ENCODE data around the gene PERM1. TPM values are rescaled to one million over a fixed set of nuclear protein-coding genes. Genes with fewer than 3 reads are reported as not detected.
"Not testable (repeated sequence)": the region's sequence is repeated elsewhere in the genome, so short reads cannot be mapped to it uniquely, and the experiment has no call there.

Gene PERM1
- total RNA-seq, 1 donor: 0.43 TPM

DNA sequence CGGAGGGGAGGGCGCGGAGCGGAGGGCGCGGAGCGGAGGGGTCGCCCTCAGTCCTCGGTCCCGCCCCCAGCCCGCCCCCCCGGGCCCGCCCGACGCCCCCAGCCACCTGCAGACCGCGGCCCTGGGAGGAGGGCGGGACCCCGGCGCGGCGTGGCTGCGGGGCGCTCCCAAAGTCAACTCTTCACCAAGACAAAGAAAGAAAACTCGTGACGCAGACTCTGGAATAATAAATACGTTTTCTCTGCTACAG lies 16.8 kb upstream of the PERM1 start:
- TF ChIP-seq, protein P1, sequence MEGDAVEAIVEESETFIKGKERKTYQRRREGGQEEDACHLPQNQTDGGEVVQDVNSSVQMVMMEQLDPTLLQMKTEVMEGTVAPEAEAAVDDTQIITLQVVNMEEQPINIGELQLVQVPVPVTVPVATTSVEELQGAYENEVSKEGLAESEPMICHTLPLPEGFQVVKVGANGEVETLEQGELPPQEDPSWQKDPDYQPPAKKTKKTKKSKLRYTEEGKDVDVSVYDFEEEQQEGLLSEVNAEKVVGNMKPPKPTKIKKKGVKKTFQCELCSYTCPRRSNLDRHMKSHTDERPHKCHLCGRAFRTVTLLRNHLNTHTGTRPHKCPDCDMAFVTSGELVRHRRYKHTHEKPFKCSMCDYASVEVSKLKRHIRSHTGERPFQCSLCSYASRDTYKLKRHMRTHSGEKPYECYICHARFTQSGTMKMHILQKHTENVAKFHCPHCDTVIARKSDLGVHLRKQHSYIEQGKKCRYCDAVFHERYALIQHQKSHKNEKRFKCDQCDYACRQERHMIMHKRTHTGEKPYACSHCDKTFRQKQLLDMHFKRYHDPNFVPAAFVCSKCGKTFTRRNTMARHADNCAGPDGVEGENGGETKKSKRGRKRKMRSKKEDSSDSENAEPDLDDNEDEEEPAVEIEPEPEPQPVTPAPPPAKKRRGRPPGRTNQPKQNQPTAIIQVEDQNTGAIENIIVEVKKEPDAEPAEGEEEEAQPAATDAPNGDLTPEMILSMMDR (IDR thresholded peaks at IDR 0.05; ENCODE audit: insufficient read depth, low read depth, low read length): no peak
- peak overlapping the region; percentile 58 for H3K4me3 ChIP-seq (ENCODE audit: low read depth, low read length)
- DNase-seq (ENCODE audit: low read depth): no peak

DNA sequence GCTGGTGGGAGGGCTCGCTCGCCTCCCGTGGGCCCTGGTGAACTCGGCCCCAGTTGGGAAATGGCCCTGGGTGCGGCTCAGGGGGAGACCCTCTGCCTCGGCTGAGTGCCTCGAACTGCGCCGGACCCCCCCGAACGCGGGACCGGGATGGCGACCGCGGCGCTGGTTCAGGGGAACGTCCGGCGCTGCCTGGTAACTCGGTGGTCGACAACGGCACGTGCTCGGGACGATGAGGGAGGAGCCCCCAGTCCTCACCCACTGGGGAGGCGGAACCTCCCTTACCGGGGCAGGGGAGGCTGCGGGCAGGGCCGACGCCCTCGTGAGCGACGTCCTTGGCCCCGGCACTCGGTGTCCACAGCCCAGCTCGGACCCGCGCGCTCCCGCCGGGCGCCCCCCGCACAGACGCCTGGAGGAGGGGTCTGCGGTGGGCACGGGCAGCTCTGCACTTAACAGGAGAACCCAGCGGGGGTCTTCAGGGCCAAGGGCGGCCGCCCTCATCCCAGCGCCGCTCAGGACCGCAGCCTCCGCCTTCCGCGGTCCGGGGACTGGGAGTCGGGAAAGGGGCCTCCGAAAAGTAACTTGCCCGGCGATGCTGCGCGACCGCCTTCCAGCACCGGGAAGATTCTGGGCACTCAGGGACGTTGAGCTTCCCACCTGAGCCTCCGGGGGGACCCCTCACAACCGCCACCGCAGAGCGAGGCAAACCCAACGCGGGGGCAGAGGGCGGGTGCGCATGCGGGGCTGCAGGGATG lies 16.3 kb upstream of the PERM1 start:
- DNase-seq (ENCODE audit: low read depth): no peak
- TF ChIP-seq, protein P1 (IDR thresholded peaks at IDR 0.05; ENCODE audit: insufficient read depth, low read depth, low read length): no peak
- peak overlapping the region; percentile 25 for H3K4me3 ChIP-seq (ENCODE audit: low read depth, low read length)

DNA sequence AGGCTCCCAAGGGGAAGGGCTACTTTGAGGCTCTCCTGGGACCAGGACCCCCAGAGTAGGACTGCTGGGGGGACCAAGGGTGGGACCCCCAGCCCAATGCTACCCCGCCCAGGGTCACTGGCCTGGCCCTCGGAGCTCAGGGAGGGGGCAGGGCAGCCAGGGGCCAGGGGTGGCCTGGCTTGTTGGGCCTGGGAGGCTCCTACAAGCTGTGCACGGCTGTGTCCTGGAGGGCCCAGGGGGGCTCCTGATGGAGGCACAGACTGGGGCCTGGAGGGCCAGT lies 15.8 kb upstream of the PERM1 start:
- no peak for DNase-seq (ENCODE audit: low read depth)
- TF ChIP-seq, protein P1 (IDR thresholded peaks at IDR 0.05; ENCODE audit: insufficient read depth, low read depth, low read length): no peak
- H3K4me3 ChIP-seq (ENCODE audit: low read depth, low read length): no peak overlapping the region

DNA sequence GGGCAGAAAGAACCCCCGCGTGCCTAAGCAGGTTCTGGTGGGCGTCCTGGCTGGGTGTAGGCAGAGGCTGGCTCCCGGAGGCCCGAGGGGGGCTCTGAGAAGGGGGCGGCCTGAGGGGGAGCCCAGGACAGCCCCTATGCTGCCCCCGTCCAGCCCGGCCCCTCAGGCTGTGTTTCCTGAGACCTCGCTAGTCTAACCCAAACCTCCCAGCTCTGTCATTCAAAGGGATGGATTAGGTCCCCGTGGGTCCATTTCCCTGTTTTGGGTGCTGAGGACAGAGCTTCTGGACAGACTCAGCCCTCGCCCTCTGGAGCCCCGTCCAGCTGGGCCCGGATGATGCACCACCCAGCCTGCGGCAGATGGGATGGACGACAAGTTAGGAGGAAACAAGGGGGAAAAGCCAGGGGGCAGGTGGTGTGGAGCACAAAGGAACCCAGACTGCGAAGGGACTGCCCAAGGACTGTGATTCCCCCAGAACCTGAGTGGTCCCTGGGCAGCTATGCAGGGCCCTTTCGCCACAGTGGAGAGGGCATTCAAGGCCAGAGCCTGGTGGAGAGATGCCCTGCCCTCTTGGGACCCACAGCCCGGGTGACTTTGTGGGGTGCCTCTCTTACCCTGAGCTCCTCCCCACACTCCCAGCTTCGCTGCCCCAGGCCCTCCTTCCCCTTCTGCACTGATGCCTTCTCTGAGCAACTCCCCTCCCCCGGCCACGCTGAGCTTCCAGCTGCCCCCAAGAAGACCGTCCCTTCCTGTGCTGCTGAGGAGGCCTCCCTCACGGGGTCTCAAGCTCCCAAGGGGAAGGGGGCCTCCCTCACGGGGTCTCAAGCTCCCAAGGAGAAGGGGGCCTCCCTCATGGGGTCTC lies 15.2 kb upstream of the PERM1 start:
- TF ChIP-seq, protein P1 (IDR thresholded peaks at IDR 0.05; ENCODE audit: insufficient read depth, low read depth, low read length): no peak
- no peak for DNase-seq (ENCODE audit: low read depth)
- no peak overlapping the region for H3K4me3 ChIP-seq (ENCODE audit: low read depth, low read length)

DNA sequence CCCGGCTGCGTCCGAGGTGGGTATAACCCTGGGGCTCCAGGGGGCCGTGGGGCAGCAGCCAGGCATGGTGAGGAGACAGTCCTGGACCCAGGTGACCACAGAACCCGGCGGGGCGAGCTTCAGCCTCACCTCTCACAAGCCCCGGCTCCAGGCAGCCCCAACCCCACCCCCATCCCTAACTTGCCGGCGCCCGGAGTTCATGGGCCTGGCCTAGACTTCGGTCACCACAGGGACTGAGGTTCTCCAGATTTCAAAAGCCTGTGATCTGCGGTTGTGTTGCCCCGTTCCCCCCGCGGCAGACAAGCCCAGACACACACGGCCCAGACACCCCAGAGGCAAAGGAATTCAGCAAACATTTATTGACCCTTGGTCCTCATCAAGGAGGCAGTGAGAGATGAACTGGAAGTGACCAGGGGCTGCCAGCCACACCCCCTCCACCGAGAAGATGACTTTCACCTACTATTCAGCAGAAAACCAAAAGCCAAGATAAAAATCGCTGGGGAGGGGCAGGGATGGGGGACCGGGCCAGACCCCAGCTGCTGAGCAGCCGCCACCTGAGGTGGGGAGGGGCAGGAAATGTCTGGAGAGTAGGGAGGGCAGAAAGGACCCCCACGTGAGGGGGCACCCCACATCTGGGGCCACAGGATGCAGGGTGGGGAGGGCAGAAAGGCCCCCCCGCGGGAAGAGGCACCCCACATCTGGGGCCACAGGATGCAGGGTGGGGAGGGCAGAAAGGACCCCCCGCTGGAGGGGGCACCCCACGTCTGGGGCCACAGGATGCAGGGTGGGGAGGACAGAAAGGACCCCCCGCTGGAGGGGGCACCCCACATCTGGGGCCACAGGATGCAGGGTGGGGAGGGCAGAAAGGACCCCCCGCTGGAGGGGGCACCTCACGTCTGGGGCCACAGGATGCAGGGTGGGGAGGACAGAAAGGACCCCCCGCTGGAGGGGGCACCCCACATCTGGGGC lies 14.1 kb upstream of the PERM1 start:
- no peak overlapping the region for H3K4me3 ChIP-seq (ENCODE audit: low read depth, low read length)
- TF ChIP-seq, protein P1 (IDR thresholded peaks at IDR 0.05; ENCODE audit: insufficient read depth, low read depth, low read length): no peak
- no peak for DNase-seq (ENCODE audit: low read depth)

DNA sequence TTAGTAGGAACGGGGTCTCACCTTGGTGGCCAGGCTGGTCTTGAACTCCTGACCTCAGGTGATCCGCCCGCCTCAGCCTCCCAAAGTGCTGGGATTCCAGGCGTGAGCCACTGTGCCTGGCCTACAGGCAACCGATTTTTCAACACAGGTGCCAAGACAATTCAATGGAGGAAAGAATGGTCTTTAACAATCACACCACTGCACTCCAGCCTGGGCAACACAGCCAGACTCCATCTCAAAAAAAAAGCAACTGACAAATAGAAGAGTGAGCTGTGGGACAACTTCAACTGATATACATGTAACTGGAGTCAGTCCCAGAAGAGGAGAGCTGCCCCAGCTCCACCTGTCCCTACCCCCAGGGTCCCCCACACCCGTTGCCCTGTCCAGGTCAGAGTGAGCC lies 12.7 kb upstream of the PERM1 start:
- not testable (repeated sequence) for DNase-seq (ENCODE audit: low read depth); H3K4me3 ChIP-seq (ENCODE audit: low read depth, low read length)
